HUES48 (cell line): ENCODE measurements around the gene LHFPL6.

Experiments
- H3K27ac ChIP-seq: one replicate; pipeline ENCODE4 v1.7.0; 2013; ENCODE audit warnings: low read depth, low read length, inconsistent platforms
- H3K27me3 ChIP-seq: 2 replicates; pipeline ENCODE4 v1.6.1; 2013; ENCODE audit warnings: mild to moderate bottlenecking, low read length; ENCODE audit not compliant: control insufficient read depth, insufficient read depth
- H3K36me3 ChIP-seq: 2 replicates; pipeline ENCODE4 v1.6.1; 2013; ENCODE audit warnings: low read length; ENCODE audit not compliant: control insufficient read depth, insufficient read depth
- H3K4me1 ChIP-seq: 2 replicates; pipeline ENCODE4 v1.6.1; 2013; ENCODE audit warnings: mild to moderate bottlenecking, low read length; ENCODE audit not compliant: control insufficient read depth, insufficient read depth
- H3K4me3 ChIP-seq: 2 replicates; pipeline ENCODE4 v1.5.1; 2013; ENCODE audit warnings: mild to moderate bottlenecking, low read depth, low read length
- H3K9ac ChIP-seq: 2 replicates; pipeline ENCODE4 v1.6.1; 2013; ENCODE audit warnings: mild to moderate bottlenecking, low read depth, low read length, moderate library complexity
- H3K9me3 ChIP-seq: 2 replicates; pipeline ENCODE4 v1.6.1; 2013; ENCODE audit warnings: low read length; ENCODE audit not compliant: control insufficient read depth, insufficient read depth

LHFPL6 gene

GRCh38 chr13:39462906-39463305 is 140.1 kb downstream of the LHFPL6 start:
- no peaks in the 10 kb centered on the region for H3K27me3 ChIP-seq
- H3K4me3 ChIP-seq = no peak overlapping the region
- H3K27ac ChIP-seq = no peak overlapping the region
- no peaks in the 10 kb centered on the region for H3K36me3 ChIP-seq
- peaks cover 4% of the 10 kb centered on the region; the same call in 1 of the 2 replicates for H3K4me1 ChIP-seq
- no peaks in the 10 kb centered on the region for H3K9me3 ChIP-seq
- H3K9ac ChIP-seq = no peak overlapping the region

- Histone ChIP-seq H3K9ac (no peak overlapping the region), H3K27me3 (no peaks in the 10 kb centered on the region), H3K4me3 (no peak overlapping the region), H3K4me1 (peaks cover 4% of the 10 kb centered on the region; the same call in 1 of the 2 replicates), H3K27ac (no peak overlapping the region), H3K9me3 (no peaks in the 10 kb centered on the region), H3K36me3 (no peaks in the 10 kb centered on the region)
Observed at GRCh38 chr13:39462428-39462827, 140.6 kb downstream of the LHFPL6 start.

DNA sequence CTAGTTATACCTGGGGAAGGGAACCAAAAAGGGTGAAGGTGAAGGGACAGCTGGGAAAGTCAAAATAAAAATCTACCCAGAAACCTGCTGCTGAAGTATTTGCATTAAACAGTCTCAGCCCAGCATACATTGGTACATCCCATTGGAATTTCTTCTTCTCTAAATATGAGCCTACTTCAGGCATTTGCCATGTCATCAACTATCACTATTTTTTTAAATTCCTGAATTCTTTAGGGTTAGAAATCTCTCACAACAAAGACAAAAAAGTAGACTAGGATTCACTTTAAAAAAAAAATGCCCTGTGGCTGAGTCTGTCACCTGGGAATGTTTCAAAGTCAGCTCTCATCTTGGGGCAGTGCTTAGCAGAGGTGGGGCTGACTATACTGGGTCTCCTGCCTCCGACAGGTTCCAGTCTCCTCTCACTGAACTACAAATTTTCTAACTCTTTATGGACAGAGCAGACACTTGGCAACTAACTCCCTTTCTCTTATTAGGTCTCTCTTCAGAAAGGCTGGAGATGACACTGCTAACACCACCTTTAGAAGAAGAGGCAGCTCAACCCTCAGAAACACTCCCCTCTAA is 141.2 kb downstream of the LHFPL6 start:
- Histone ChIP-seq H3K9me3 (no peaks in the 10 kb centered on the region), H3K27ac (no peak overlapping the region), H3K9ac (no peak overlapping the region), H3K27me3 (no peaks in the 10 kb centered on the region), H3K36me3 (no peaks in the 10 kb centered on the region), H3K4me1 (peaks cover 4% of the 10 kb centered on the region; the same call in 1 of the 2 replicates), H3K4me3 (no peak overlapping the region)

GRCh38 chr13:39457274-39457673 is 145.7 kb downstream of the LHFPL6 start:
- no peak overlapping the region for H3K9ac ChIP-seq
- H3K27me3 ChIP-seq = no peaks in the 10 kb centered on the region
- H3K27ac ChIP-seq = no peak overlapping the region
- H3K9me3 ChIP-seq = no peaks in the 10 kb centered on the region
- peaks cover 6% of the 10 kb centered on the region; the same call in 1 of the 2 replicates for H3K4me1 ChIP-seq
- H3K36me3 ChIP-seq = no peaks in the 10 kb centered on the region
- H3K4me3 ChIP-seq = no peak overlapping the region

GRCh38 chr13:39455521-39456175 is 147.3 kb downstream of the LHFPL6 start:
- no peak overlapping the region for H3K9ac ChIP-seq
- H3K27me3 ChIP-seq = no peaks in the 10 kb centered on the region
- no peak overlapping the region for H3K27ac ChIP-seq
- no peaks in the 10 kb centered on the region for H3K9me3 ChIP-seq
- no peaks in the 10 kb centered on the region for H3K36me3 ChIP-seq
- no peak overlapping the region for H3K4me3 ChIP-seq
- H3K4me1 ChIP-seq = peaks cover 11% of the 10 kb centered on the region; the same call in 1 of the 2 replicates

DNA sequence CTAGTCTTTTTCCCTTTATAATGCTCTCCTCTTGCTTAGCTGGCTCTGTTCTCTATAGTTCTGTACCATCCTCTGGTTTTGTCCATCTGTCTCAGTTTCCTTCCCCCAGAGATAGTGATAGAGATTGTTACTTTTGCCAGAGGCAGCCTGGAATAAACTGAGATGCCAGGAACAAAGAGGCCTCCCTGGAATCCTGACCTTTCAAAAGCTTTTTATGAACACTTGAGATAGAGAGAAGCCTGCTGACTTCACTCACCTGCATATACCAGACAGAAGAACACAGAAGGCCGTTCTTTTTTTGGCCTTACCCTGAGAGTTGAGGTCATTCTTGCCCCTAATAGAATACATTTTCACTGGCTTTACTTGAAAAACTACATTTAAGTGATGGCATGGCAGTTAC is 150.2 kb downstream of the LHFPL6 start:
- Histone ChIP-seq H3K27ac (no peak overlapping the region), H3K9ac (no peak overlapping the region), H3K4me3 (no peak overlapping the region)

GRCh38 chr13:39452417-39452816 is 150.6 kb downstream of the LHFPL6 start:
- Histone ChIP-seq H3K9ac (no peak overlapping the region), H3K9me3 (no peaks in the 10 kb centered on the region), H3K4me1 (peaks cover 14% of the 10 kb centered on the region), H3K27me3 (no peaks in the 10 kb centered on the region), H3K27ac (no peak overlapping the region), H3K36me3 (no peaks in the 10 kb centered on the region), H3K4me3 (no peak overlapping the region)

More for the DNA sequence above, 150.2 kb downstream of the LHFPL6 start:
- H3K9me3 ChIP-seq = no peaks in the 10 kb centered on the region
- no peaks in the 10 kb centered on the region for H3K27me3 ChIP-seq
- H3K4me1 ChIP-seq = peaks cover 14% of the 10 kb centered on the region
- no peaks in the 10 kb centered on the region for H3K36me3 ChIP-seq

DNA sequence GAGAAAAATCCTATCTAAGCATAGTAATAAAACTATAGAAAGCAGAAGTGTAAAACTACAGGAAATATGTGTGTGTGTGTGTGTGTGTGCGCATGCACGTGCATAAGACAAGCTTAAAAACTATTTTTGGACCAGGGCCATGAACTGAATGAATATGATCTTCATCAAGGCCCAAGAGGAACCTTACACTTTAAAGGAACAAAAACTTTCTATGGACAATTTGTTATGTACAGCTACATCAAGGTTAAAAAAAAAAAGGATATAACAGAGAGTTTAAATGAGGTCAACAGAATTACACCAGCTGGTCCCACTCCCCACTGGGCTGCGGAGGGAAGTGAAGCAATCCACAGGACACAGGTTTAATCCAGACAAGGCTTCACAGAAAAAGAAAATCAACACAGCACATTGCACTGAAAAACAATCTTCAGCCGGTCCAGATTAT is 151.1 kb downstream of the LHFPL6 start:
- Histone ChIP-seq H3K4me3 (no peak overlapping the region), H3K9me3 (no peaks in the 10 kb centered on the region), H3K27ac (no peak overlapping the region)

DNA sequence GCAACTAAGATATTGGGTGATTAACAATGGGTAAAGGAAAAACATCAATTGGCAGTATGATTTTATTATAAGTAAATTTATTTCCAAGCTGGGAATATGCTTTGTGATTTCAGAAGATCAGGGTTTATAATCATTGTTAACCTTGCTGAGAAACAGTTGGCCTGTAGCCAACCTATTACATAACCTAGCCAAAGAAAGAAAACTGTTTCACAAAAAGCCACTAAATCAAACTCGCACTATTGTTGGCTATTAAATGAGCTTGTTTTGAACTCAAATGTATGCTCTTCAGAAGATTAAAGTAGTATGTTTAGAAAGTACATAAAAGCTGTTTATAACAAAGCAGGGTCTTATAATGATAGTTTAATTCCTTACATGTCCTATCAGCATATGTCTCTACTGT is 151.7 kb downstream of the LHFPL6 start:
- Histone ChIP-seq H3K4me3 (no peak overlapping the region), H3K9me3 (no peaks in the 10 kb centered on the region), H3K9ac (no peak overlapping the region), H3K27ac (no peak overlapping the region), H3K36me3 (no peaks in the 10 kb centered on the region), H3K4me1 (peaks cover 14% of the 10 kb centered on the region), H3K27me3 (no peaks in the 10 kb centered on the region)

More for the DNA sequence above, 151.1 kb downstream of the LHFPL6 start:
- Histone ChIP-seq H3K9ac (no peak overlapping the region), H3K27me3 (no peaks in the 10 kb centered on the region), H3K4me1 (peaks cover 14% of the 10 kb centered on the region), H3K36me3 (no peaks in the 10 kb centered on the region)

GRCh38 chr13:39450176-39450575 is 152.8 kb downstream of the LHFPL6 start:
- no peak overlapping the region for H3K9ac ChIP-seq
- H3K4me1 ChIP-seq = peaks cover 14% of the 10 kb centered on the region
- no peaks in the 10 kb centered on the region for H3K36me3 ChIP-seq
- H3K4me3 ChIP-seq = no peak overlapping the region
- no peak overlapping the region for H3K27ac ChIP-seq
- H3K27me3 ChIP-seq = no peaks in the 10 kb centered on the region
- no peaks in the 10 kb centered on the region for H3K9me3 ChIP-seq

DNA sequence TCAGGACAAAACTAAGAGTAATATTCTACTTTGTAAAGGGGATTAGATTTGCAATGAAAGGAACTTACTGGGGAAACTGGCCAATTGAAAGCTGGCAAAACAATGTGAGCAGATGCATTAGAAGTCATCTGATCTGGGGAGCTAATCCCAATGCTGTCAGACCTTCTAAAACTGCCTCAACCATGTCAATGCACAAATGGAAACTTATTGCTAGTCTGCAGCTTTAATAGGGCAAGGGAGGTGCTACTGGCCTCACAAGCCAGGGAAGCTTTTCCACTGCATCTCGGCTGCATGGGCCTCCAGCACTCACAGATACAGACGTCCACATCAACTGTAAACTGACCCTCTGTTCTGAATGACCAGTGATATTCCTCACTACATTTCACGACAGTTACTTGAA is 154.2 kb downstream of the LHFPL6 start:
- Histone ChIP-seq H3K27me3 (no peaks in the 10 kb centered on the region), H3K36me3 (no peaks in the 10 kb centered on the region), H3K27ac (no peak overlapping the region), H3K4me1 (peaks cover 14% of the 10 kb centered on the region), H3K9me3 (no peaks in the 10 kb centered on the region), H3K9ac (no peak overlapping the region), H3K4me3 (no peak overlapping the region)
